OCI-M1 (cell line): ENCODE measurements around the gene POU2AF1.

ENCODE experiments used
- DNase-seq: peaks from one replicate; lab custom pipeline; 2025; lab: John Stamatoyannopoulos, UW

POU2AF1 gene

GRCh38 chr11:111361052-111361801 is 17.8 kb downstream of the POU2AF1 start:
- DNase-seq = no peak

GRCh38 chr11:111360150-111361043 is 18.7 kb downstream of the POU2AF1 start:
- no peak for DNase-seq

DNA sequence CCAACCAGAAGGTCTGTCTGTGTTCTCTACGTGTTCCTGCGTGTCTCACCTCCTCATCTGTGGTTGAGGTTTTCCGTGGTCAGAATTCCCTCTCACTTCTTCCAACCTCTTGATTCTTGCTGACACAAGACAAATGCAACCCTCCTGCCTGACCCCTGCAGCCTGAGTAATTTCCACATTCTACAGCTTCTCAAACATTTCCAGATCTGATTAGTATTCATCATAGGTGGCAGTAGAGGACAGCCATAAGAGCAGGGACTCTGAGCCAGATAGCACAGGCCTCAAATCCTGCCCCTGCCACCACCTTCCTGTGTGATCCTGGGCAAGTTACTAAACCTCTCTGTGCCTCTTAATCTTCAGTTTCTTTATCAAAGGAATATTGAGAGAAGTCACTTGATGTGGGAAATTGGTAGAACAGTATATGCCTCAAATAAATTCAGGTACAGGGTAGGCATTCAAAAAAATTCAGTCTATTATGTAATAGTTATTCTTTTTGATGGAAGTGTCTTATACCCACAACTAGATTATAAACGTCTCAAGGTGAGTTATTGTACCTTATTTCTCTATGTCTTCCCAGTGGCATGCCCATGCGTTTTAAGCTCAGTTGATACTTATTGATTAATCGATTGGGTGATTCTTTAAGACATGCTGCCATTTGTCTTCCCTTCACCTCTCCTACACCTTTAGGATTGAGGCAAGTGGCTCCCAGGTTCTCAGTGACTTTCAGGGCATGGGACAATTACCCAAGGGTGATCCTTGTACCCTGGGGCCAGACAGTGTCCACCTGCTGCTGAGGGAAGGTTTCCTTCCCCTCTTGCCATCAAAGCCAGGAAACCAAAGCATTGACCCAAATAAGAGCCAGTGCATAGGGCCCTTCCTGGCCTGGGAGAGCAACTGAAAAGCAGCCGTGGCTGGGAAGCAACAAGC is 19.6 kb downstream of the POU2AF1 start:
- no peak for DNase-seq

DNA sequence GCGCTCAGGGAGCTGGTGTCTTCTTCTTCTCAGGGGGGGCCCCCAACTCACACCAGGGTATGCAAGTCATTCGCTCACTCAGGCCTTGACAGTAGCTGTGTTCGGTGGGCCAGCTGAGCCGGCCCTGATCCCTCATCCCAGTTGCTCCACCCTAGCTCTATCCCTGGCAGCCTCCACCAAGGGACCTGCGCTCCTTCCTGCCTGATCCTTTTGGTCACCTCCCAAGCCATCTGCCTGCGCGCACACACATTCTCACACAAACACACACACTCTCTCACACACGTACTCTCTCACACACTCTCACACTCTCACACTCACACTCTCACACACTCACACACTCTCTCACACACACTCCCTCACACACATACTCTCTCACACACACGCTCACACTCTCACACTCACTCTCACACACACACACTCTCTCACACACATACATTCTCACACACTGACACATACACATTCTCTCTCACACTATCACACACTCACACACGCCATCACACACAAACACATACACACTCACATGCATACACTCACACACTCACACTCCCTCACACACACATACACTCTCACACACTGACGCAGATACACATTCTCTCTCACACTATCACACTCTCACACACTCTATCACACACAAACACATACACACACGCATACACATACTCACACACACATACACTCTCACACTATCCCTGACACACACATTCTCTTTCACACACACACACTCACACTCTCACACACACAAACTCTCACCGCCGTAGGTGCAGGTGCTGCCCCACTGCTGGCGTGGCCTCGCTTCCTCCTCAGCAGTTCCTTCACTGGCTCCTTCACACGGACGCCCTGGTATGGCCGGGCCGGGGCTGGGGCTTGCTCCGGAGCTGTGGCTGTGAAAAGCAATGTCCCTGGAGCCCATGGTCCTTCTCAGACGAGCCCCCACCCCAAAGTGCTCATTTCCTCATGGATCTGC is 20.8 kb downstream of the POU2AF1 start:
- DNase-seq = no peak

- DNase-seq = no peak
Observed at GRCh38 chr11:111357150-111358037, 21.7 kb downstream of the POU2AF1 start.

DNA sequence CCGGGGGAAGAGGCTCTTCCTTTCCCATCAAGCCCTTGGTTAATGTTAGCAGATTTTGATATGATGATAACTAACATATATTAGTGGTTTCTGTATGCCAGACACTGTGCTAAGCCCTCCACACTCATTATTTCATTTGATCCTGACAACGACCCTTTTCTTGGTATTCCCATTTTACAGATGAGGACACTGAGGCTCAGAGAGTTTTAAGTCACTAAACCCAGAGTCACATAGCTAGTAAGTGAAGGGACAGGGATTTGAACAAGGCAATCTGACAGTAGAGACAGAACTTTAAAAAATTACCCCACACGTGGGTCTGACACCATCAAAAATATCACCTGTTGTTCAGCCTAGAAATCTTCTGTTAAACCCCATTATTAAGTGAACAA is 22.4 kb downstream of the POU2AF1 start:
- DNase-seq = no peak

GRCh38 chr11:111355956-111356659 is 23.0 kb downstream of the POU2AF1 start:
- DNase-seq = no peak

GRCh38 chr11:111355101-111355500 is 24.0 kb downstream of the POU2AF1 start:
- DNase-seq = no peak

- no peak for DNase-seq
Observed at GRCh38 chr11:111354601-111354891, 24.5 kb downstream of the POU2AF1 start.

DNA sequence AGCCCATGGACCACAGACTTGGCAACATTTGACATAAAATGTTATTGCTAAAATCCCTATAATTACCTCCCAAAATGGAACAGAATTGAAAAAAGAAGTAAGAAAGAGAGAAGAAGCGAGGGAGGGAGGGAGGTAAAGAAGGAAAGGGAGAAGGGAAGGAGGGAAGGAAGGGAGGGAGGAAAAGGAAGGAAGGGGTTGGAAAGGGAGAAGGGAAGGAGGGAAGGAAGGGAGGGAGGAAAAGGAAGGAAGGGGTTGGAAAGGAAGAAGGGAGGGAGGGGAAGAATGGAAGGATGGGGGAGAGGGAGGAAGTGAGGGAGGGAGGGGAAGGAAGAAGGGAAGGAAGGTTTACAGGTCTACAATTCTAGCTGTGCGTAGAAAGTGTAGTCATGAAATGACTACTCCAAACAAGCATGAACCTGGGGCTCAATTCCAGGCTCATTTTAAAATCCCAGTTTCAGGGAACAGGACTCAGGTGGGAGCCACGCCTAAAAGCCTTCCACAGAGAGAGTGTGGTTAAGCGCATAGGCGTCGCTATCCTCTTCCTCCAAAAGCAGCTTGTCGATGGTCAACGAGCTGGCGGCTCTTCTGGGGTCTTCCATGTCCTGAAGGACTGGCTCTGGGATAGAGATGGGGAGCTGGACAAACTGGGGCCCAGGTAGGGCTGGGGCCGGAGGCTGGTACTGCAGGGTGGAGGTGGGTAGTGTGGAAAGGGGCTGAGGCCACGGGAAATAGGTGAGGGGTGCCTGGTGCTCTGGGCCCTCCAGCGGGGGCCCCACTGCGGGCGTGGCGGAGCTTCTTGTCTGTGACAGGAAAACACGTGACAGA is 25.1 kb downstream of the POU2AF1 start:
- no peak for DNase-seq

- no peak for DNase-seq
Observed at GRCh38 chr11:111352935-111353710, 26.0 kb downstream of the POU2AF1 start.

DNA sequence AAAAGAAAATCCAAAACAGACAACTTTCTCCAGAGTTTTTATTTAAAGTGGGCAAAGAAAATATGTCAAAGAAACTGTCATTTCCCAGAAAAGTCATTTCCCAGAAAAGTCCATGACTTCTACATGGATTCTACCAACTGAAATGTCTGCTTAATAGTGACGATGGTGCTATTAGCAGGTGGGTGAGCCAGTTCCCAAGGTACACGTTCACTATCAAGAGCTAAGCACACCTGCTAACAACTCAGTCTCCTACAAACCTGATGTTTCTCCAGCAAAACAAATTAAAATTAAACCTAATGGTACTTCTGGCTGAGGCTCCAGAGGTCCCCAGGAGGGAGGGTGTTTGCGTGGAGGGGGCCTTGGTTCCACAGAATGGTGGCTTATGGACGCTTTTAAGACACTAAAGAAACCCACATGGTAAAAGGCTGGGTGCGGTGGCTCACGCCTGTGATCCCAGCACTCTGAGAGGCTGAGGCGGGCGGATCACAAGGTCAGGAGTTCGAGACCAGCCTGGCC is 26.8 kb downstream of the POU2AF1 start:
- no peak for DNase-seq

DNA sequence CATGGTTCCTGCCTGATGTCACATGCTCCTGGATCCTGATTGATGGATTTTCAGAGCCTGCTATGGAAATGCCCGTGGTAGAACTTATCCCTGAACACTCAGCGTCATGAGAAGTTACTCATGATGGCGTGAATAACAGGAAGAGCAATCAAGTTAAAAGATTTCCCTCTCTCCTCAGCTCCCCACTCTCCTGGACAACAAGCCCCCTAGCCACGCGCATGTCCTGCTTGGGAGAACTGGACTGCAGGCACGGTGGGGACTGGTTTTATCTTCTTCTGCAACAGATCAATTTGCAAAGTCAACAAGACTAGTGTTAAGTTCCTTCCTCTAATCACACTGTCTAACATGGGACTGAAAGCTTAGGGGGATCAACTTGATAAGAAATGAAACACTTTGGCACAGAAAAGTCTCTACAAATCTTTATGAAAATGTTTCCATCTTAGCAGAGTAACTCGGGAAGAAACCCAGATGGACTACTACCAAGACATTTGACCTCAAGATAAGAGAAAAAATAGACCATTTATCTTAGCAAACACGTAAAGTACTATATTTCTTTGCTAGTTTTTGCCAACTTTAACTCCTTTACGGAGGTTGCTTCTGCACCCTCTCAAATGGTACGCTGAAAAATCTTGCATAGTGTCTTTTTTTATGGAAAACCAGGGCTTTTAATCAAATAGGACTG is 27.6 kb downstream of the POU2AF1 start:
- DNase-seq = no peak

DNA sequence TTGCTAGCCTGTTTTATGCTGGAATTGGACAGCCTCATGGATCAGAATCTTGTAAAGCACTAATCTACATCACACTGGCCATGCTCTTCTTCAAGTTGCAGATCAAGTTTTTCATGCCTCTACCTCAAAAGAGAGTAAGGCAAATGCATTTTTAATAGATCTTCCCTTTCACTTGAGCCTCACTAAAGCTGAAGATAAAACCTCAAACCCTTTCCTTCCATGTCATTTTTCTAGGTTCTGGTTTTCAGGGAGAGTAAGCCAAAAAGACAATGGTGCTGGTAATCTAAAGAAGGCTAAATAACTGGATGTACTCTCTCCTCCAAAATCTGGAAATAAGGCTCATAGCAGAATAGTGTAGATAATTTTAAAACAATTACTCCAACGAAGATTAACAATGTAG is 28.3 kb downstream of the POU2AF1 start:
- DNase-seq = no peak

DNA sequence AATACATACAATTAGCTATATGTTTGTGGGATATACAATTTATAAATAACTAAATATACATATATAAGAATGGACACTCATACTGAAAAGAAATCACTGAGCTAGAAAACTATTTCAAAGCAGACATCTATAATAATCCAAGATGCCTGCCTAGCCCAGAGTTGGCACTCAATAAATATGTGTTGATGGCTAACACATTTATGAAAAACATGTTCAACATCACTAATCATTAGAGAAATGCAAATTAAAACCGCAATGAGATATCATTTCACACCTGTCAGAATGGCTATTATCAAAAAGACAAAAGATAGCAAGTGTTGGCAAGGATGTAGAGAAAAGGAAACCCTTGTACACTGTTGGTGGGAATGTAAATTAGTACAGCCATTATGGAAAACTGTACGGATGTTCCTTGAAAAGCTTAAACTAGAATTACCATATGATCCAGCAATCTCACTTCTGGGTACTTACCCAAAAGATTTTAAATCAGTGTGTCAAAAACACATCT is 29.8 kb downstream of the POU2AF1 start:
- no peak for DNase-seq

GRCh38 chr11:111348147-111348546 is 30.9 kb downstream of the POU2AF1 start:
- DNase-seq = no peak

- DNase-seq = no peak
Observed at GRCh38 chr11:111347723-111348115, 31.4 kb downstream of the POU2AF1 start.
